Measurements from ENCODE around the gene PEX11B.

DNA sequence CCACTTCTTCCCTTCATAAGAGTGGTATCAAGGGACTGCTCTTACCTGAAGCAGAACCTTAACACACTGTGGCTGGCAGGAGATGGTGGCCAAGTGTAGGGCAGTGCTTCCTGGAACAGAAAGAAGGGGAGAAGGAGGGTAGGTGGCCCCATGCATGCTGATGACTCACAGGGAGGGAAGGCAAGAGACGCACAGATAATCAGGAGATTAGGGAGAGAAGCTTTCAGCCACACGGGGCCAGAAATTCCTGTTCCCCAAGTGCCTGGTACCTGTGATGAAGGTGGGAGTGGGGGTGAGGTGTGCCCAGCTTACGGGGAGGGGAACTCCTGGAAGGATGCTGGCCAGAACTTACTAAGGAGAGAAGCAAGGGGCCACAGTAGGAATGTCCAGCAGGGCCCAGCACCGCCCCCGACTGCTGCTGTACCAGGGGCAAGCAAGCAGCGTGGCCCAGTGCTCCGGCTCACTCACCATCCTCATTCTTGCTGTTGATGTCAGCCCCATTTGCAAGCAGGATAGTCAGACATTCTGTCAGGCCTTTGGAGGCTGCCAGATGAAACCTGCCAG is 40.5 kb downstream of the PEX11B start:
- TF ChIP-seq, protein P1, sequence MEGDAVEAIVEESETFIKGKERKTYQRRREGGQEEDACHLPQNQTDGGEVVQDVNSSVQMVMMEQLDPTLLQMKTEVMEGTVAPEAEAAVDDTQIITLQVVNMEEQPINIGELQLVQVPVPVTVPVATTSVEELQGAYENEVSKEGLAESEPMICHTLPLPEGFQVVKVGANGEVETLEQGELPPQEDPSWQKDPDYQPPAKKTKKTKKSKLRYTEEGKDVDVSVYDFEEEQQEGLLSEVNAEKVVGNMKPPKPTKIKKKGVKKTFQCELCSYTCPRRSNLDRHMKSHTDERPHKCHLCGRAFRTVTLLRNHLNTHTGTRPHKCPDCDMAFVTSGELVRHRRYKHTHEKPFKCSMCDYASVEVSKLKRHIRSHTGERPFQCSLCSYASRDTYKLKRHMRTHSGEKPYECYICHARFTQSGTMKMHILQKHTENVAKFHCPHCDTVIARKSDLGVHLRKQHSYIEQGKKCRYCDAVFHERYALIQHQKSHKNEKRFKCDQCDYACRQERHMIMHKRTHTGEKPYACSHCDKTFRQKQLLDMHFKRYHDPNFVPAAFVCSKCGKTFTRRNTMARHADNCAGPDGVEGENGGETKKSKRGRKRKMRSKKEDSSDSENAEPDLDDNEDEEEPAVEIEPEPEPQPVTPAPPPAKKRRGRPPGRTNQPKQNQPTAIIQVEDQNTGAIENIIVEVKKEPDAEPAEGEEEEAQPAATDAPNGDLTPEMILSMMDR (tag by site-specific recombination; IDR thresholded peaks at IDR 0.05): no peak
- TF ChIP-seq ZNF530 (tag by site-specific recombination; IDR thresholded peaks at IDR 0.05; ENCODE audit: low read depth): no peak
- no peak for TF ChIP-seq HOXD13 (CRISPR knock-in tag; IDR thresholded peaks at IDR 0.05; ENCODE audit: borderline replicate concordance)
- TF ChIP-seq ZNF114 (tag by site-specific recombination; IDR thresholded peaks at IDR 0.05): no peak
- TF ChIP-seq ZSCAN30 (tag by site-specific recombination; IDR thresholded peaks at IDR 0.05): no peak
- no peak for TF ChIP-seq GLI2 (tag by site-specific recombination; IDR thresholded peaks at IDR 0.05; ENCODE audit: borderline replicate concordance, low read depth)
- TF ChIP-seq ZNF670 (tag by site-specific recombination; IDR thresholded peaks at IDR 0.05; ENCODE audit: low read depth): no peak
- TF ChIP-seq ATF2 (tag by site-specific recombination; IDR thresholded peaks at IDR 0.05; ENCODE audit: low read depth): no peak
- TF ChIP-seq YY2 (tag by site-specific recombination; IDR thresholded peaks at IDR 0.05): no peak
- no peak for TF ChIP-seq ZNF768 (tag by site-specific recombination; IDR thresholded peaks at IDR 0.05)
- no peak for TF ChIP-seq RBAK (tag by site-specific recombination; IDR thresholded peaks at IDR 0.05)
- no peak for TF ChIP-seq ZNF433 (tag by site-specific recombination; IDR thresholded peaks at IDR 0.05; ENCODE audit: low read depth)
- TF ChIP-seq MYNN (tag by site-specific recombination; IDR thresholded peaks at IDR 0.05; ENCODE audit: borderline replicate concordance): no peak
- no peak for TF ChIP-seq ZNF23 (tag by site-specific recombination; IDR thresholded peaks at IDR 0.05; ENCODE audit: borderline replicate concordance)

All from HEK293 (cell line).